ENCODE results near the gene DECR2.

DECR2 gene

GRCh38 chr16:424033-424622 is 22.4 kb downstream of the DECR2 start:
- TF ChIP-seq CTCF (IDR thresholded peaks at IDR 0.05) (no peak), ZFX (IDR thresholded peaks at IDR 0.05; ENCODE audit: borderline replicate concordance) (no peak)
- no peak overlapping the region for H3K27ac ChIP-seq

- no peak for TF ChIP-seq ZFX (IDR thresholded peaks at IDR 0.05; ENCODE audit: borderline replicate concordance)
- no peak for TF ChIP-seq CTCF (IDR thresholded peaks at IDR 0.05)
- H3K27ac ChIP-seq = peak overlapping the region; percentile 74
Observed at GRCh38 chr16:424623-425081, 23.0 kb downstream of the DECR2 start.

GRCh38 chr16:425082-425718 is 23.5 kb downstream of the DECR2 start, which contains the start of gene RAB11FIP3:
Gene RAB11FIP3, plus strand, starts transcription at chr16:425649. Its CDS starts 358 bp downstream, at chr16:426007.
- TF ChIP-seq CTCF (IDR thresholded peaks at IDR 0.05) = peak; percentile 37
- no peak for TF ChIP-seq ZFX (IDR thresholded peaks at IDR 0.05; ENCODE audit: borderline replicate concordance)
- H3K27ac ChIP-seq = peak within 1 kb of the TSS; percentile 74

GRCh38 chr16:425740-426114 is 24.0 kb downstream of the DECR2 start:
- peak overlapping the region; percentile 74 for H3K27ac ChIP-seq
- TF ChIP-seq CTCF (IDR thresholded peaks at IDR 0.05) (no peak), ZFX (IDR thresholded peaks at IDR 0.05; ENCODE audit: borderline replicate concordance) (no peak)

- peak overlapping the region; percentile 74 for H3K27ac ChIP-seq
Observed at GRCh38 chr16:426115-426905, 24.6 kb downstream of the DECR2 start.

GRCh38 chr16:426906-427249 is 25.2 kb downstream of the DECR2 start:
- no peak for TF ChIP-seq CTCF (IDR thresholded peaks at IDR 0.05)
- TF ChIP-seq ZFX (IDR thresholded peaks at IDR 0.05; ENCODE audit: borderline replicate concordance) = no peak
- H3K27ac ChIP-seq = peak overlapping the region; percentile 74; the same call in 1 of the 2 replicates

More at GRCh38 chr16:426115-426905, 24.6 kb downstream of the DECR2 start:
- TF ChIP-seq CTCF (IDR thresholded peaks at IDR 0.05) = no peak
- no peak for TF ChIP-seq ZFX (IDR thresholded peaks at IDR 0.05; ENCODE audit: borderline replicate concordance)
